HG02678 (cell line): ENCODE measurements around the gene KIAA1217.

Experiments used
- ATAC-seq: cut with Tn5 transposase; IDR thresholded peaks from one replicate; pipeline ENCODE4 v1.9.1; 2021; ENCODE audit warnings: mild to moderate bottlenecking, moderate library complexity; ENCODE audit not compliant: unreplicated experiment

The KIAA1217 gene

GRCh38 chr10:24394461-24395190, 185.7 kb downstream of the KIAA1217 start:
- ATAC-seq: peak; percentile 72

- ATAC-seq: no peak
Measured at GRCh38 chr10:24396396-24396795, 187.5 kb downstream of the KIAA1217 start.

GRCh38 chr10:24397662-24398061, 188.7 kb downstream of the KIAA1217 start:
- no peak for ATAC-seq

- ATAC-seq: no peak
Measured at GRCh38 chr10:24404567-24404966, 195.6 kb downstream of the KIAA1217 start.

GRCh38 chr10:24405635-24406034, 196.7 kb downstream of the KIAA1217 start:
- ATAC-seq: no peak

- no peak for ATAC-seq
Measured at GRCh38 chr10:24406809-24407483, 198.0 kb downstream of the KIAA1217 start.

- ATAC-seq: no peak
Measured at GRCh38 chr10:24407928-24408327, 199.0 kb downstream of the KIAA1217 start.

- ATAC-seq: no peak
Measured at GRCh38 chr10:24408365-24408764, 199.4 kb downstream of the KIAA1217 start.

- no peak for ATAC-seq
Measured at GRCh38 chr10:24414597-24414996, 205.7 kb downstream of the KIAA1217 start.

GRCh38 chr10:24415455-24416125, 206.7 kb downstream of the KIAA1217 start:
- no peak for ATAC-seq

GRCh38 chr10:24416248-24416647, 207.3 kb downstream of the KIAA1217 start:
- no peak for ATAC-seq

- no peak for ATAC-seq
Measured at GRCh38 chr10:24417053-24417452, 208.1 kb downstream of the KIAA1217 start.

GRCh38 chr10:24418532-24418931, 209.6 kb downstream of the KIAA1217 start:
- no peak for ATAC-seq

GRCh38 chr10:24419066-24419465, 210.1 kb downstream of the KIAA1217 start:
- ATAC-seq: no peak

GRCh38 chr10:24425151-24425550, 216.2 kb downstream of the KIAA1217 start:
- peak; percentile 74 for ATAC-seq

- ATAC-seq: no peak
Measured at GRCh38 chr10:24427678-24428409, 218.9 kb downstream of the KIAA1217 start.

GRCh38 chr10:24428410-24428782, 219.5 kb downstream of the KIAA1217 start:
- no peak for ATAC-seq

GRCh38 chr10:24430591-24430990, 221.7 kb downstream of the KIAA1217 start:
- ATAC-seq: no peak

- ATAC-seq: no peak
Measured at GRCh38 chr10:24432478-24433416, 223.8 kb downstream of the KIAA1217 start.

GRCh38 chr10:24433705-24434104, 224.8 kb downstream of the KIAA1217 start:
- ATAC-seq: no peak
